ENCODE results near the gene TM6SF1.
"Not testable (repeated sequence)": the region's sequence is repeated elsewhere in the genome, so short reads cannot be mapped to it uniquely, and the experiment has no call there.

Gene TM6SF1

GRCh38 chr15:83119968-83120581 lies 12.6 kb downstream of the TM6SF1 start:
- Histone ChIP-seq H3K4me3 (ENCODE audit: low read length) (no peak overlapping the region), H3K9me3 (ENCODE audit: insufficient read depth, low read depth, low read length) (no peaks in the 10 kb centered on the region), H3K4me1 (ENCODE audit: insufficient read depth, low read length) (no peaks in the 10 kb centered on the region), H3K36me3 (ENCODE audit: insufficient read depth, low read length) (no peaks in the 10 kb centered on the region), H3K27me3 (ENCODE audit: insufficient read depth, low read length) (no peaks in the 10 kb centered on the region), H3K9ac (ENCODE audit: low read depth, low read length) (no peak overlapping the region), H3K27ac (ENCODE audit: low read depth, low read length) (no peak overlapping the region)
- 94% methylated on average over 9 of the region's 9 CpGs for WGBS

GRCh38 chr15:83123529-83123928 lies 16.1 kb downstream of the TM6SF1 start:
- WGBS: no CpG with 5 or more reads among the region's 1 CpG
- no peaks in the 10 kb centered on the region for H3K27me3 ChIP-seq (ENCODE audit: insufficient read depth, low read length)
- H3K9ac ChIP-seq (ENCODE audit: low read depth, low read length): no peak overlapping the region
- H3K27ac ChIP-seq (ENCODE audit: low read depth, low read length): no peak overlapping the region
- no peaks in the 10 kb centered on the region for H3K9me3 ChIP-seq (ENCODE audit: insufficient read depth, low read depth, low read length)
- H3K4me1 ChIP-seq (ENCODE audit: insufficient read depth, low read length): no peaks in the 10 kb centered on the region
- no peak overlapping the region for H3K4me3 ChIP-seq (ENCODE audit: low read length)
- no peaks in the 10 kb centered on the region for H3K36me3 ChIP-seq (ENCODE audit: insufficient read depth, low read length)

GRCh38 chr15:83127547-83128150 lies 20.2 kb downstream of the TM6SF1 start:
- no peaks in the 10 kb centered on the region for H3K4me1 ChIP-seq (ENCODE audit: insufficient read depth, low read length)
- no peaks in the 10 kb centered on the region for H3K9me3 ChIP-seq (ENCODE audit: insufficient read depth, low read depth, low read length)
- no peak overlapping the region for H3K4me3 ChIP-seq (ENCODE audit: low read length)
- H3K36me3 ChIP-seq (ENCODE audit: insufficient read depth, low read length): 0 out of 2 replicates have a peak, but pooled peaks cover 6% of the 10 kb centered on the region
- no peak overlapping the region for H3K27ac ChIP-seq (ENCODE audit: low read depth, low read length)
- H3K27me3 ChIP-seq (ENCODE audit: insufficient read depth, low read length): no peaks in the 10 kb centered on the region
- 91% methylated on average over 3 of the region's 3 CpGs for WGBS
- no peak overlapping the region for H3K9ac ChIP-seq (ENCODE audit: low read depth, low read length)

DNA sequence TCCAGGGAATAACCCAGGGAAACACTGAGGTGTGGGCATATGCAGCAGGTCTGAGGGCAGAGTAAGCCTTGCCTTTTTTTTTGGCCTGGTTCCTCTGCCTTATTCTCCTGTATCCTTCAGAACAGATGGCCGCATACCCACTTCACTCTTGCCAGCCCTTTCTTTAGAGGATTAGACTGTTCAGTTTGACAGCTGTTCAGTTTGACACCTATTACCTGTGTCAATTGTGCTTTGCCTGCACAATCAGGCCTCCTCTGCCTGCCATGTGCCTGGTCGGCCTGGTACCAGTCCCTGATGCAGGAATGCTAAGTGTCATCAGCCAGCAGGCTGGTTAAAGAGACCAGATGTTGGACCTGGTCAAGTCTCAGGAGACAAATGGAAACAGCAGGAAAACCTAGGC lies 22.3 kb downstream of the TM6SF1 start:
- peaks cover 11% of the 10 kb centered on the region for H3K36me3 ChIP-seq (ENCODE audit: insufficient read depth, low read length)
- H3K4me1 ChIP-seq (ENCODE audit: insufficient read depth, low read length): no peaks in the 10 kb centered on the region
- no peaks in the 10 kb centered on the region for H3K9me3 ChIP-seq (ENCODE audit: insufficient read depth, low read depth, low read length)
- no peak overlapping the region for H3K27ac ChIP-seq (ENCODE audit: low read depth, low read length)
- no peaks in the 10 kb centered on the region for H3K27me3 ChIP-seq (ENCODE audit: insufficient read depth, low read length)
- no peak overlapping the region for H3K9ac ChIP-seq (ENCODE audit: low read depth, low read length)
- 92% methylated on average over 2 of the region's 2 CpGs for WGBS
- H3K4me3 ChIP-seq (ENCODE audit: low read length): no peak overlapping the region

GRCh38 chr15:83132861-83133523 lies 25.5 kb downstream of the TM6SF1 start:
- Histone ChIP-seq H3K4me3 (ENCODE audit: low read length) (no peak overlapping the region), H3K36me3 (ENCODE audit: insufficient read depth, low read length) (peaks cover 40% of the 10 kb centered on the region), H3K9me3 (ENCODE audit: insufficient read depth, low read depth, low read length) (no peaks in the 10 kb centered on the region), H3K27me3 (ENCODE audit: insufficient read depth, low read length) (no peaks in the 10 kb centered on the region), H3K27ac (ENCODE audit: low read depth, low read length) (no peak overlapping the region), H3K4me1 (ENCODE audit: insufficient read depth, low read length) (no peaks in the 10 kb centered on the region), H3K9ac (ENCODE audit: low read depth, low read length) (no peak overlapping the region)
- WGBS: 93% methylated on average over 4 of the region's 4 CpGs

- not testable (repeated sequence) for H3K27me3 ChIP-seq (ENCODE audit: insufficient read depth, low read length); H3K4me1 ChIP-seq (ENCODE audit: insufficient read depth, low read length); H3K27ac ChIP-seq (ENCODE audit: low read depth, low read length); H3K9ac ChIP-seq (ENCODE audit: low read depth, low read length); H3K4me3 ChIP-seq (ENCODE audit: low read length); H3K9me3 ChIP-seq (ENCODE audit: insufficient read depth, low read depth, low read length)
- H3K36me3 ChIP-seq (ENCODE audit: insufficient read depth, low read length): peaks cover 94% of the 10 kb centered on the region
- 98% methylated on average over 3 of the region's 3 CpGs for WGBS
Measured at GRCh38 chr15:83142151-83142550, 34.7 kb downstream of the TM6SF1 start.

- Histone ChIP-seq H3K36me3 (ENCODE audit: insufficient read depth, low read length) (peaks cover 92% of the 10 kb centered on the region), H3K27ac (ENCODE audit: low read depth, low read length) (no peak overlapping the region), H3K4me3 (ENCODE audit: low read length) (no peak overlapping the region), H3K4me1 (ENCODE audit: insufficient read depth, low read length) (no peaks in the 10 kb centered on the region; the same call in 1 of the 2 replicates), H3K27me3 (ENCODE audit: insufficient read depth, low read length) (no peaks in the 10 kb centered on the region), H3K9me3 (ENCODE audit: insufficient read depth, low read depth, low read length) (no peaks in the 10 kb centered on the region), H3K9ac (ENCODE audit: low read depth, low read length) (no peak overlapping the region)
- 86% methylated on average over 3 of the region's 3 CpGs for WGBS
Measured at GRCh38 chr15:83144771-83145170, 37.3 kb downstream of the TM6SF1 start.

DNA sequence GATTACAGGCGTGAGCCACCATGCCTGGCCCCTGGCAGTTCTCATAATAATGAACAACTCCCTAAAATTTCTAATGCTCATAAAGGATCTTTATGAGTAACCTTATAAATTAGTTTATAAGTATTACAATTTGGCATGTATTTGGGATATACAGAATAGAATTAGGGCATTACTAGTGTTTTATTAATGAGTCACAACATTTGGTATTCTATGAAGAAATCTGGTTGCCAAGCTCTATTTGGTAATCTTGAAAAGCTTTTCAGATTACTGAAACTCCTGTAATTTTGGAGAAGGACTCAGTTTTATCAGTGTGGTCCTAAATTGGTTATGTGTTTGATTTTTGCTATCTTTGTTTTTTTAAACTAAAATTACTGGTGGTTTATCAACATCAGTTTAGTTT lies 45.8 kb downstream of the TM6SF1 start:
- no peaks in the 10 kb centered on the region for H3K27me3 ChIP-seq (ENCODE audit: insufficient read depth, low read length)
- H3K4me3 ChIP-seq (ENCODE audit: low read length): no peak overlapping the region
- H3K9ac ChIP-seq (ENCODE audit: low read depth, low read length): no peak overlapping the region
- no peak overlapping the region for H3K27ac ChIP-seq (ENCODE audit: low read depth, low read length)
- no peaks in the 10 kb centered on the region for H3K9me3 ChIP-seq (ENCODE audit: insufficient read depth, low read depth, low read length)
- H3K4me1 ChIP-seq (ENCODE audit: insufficient read depth, low read length): peaks cover 3% of the 10 kb centered on the region; the same call in 1 of the 2 replicates
- peaks cover 88% of the 10 kb centered on the region for H3K36me3 ChIP-seq (ENCODE audit: insufficient read depth, low read length)
- WGBS: 100% methylated on average over 1 of the region's 1 CpG

GRCh38 chr15:83155942-83156341 lies 48.5 kb downstream of the TM6SF1 start:
- Histone ChIP-seq H3K4me3 (ENCODE audit: low read length) (no peak overlapping the region), H3K27ac (ENCODE audit: low read depth, low read length) (no peak overlapping the region), H3K36me3 (ENCODE audit: insufficient read depth, low read length) (peaks cover 85% of the 10 kb centered on the region), H3K27me3 (ENCODE audit: insufficient read depth, low read length) (no peaks in the 10 kb centered on the region), H3K4me1 (ENCODE audit: insufficient read depth, low read length) (peaks cover 3% of the 10 kb centered on the region; the same call in 1 of the 2 replicates), H3K9ac (ENCODE audit: low read depth, low read length) (no peak overlapping the region), H3K9me3 (ENCODE audit: insufficient read depth, low read depth, low read length) (no peaks in the 10 kb centered on the region)
- WGBS: 55% methylated on average over 1 of the region's 1 CpG

DNA sequence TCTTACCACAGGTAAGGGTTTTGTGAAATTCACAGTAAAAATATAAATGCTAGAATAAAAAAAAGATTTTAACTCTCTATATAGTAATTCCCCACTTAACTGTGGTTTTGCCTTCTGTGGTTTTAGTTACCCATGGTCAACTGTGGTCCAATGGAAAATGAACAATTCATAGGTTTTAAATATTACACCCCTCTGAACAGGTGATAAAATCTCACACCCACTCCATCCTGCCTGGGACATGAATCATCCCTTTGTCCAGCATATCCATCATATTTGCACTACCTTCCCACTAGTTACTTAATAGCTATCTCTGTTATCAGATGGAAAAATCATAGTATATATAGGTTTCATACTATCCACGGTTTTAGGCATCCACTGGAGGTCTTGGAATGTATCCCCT lies 50.9 kb downstream of the TM6SF1 start:
- peaks cover 94% of the 10 kb centered on the region for H3K36me3 ChIP-seq (ENCODE audit: insufficient read depth, low read length)
- no peaks in the 10 kb centered on the region for H3K27me3 ChIP-seq (ENCODE audit: insufficient read depth, low read length)
- peaks cover 3% of the 10 kb centered on the region; the same call in 1 of the 2 replicates for H3K4me1 ChIP-seq (ENCODE audit: insufficient read depth, low read length)
- no peak overlapping the region for H3K4me3 ChIP-seq (ENCODE audit: low read length)
- no peak overlapping the region for H3K27ac ChIP-seq (ENCODE audit: low read depth, low read length)
- no peaks in the 10 kb centered on the region for H3K9me3 ChIP-seq (ENCODE audit: insufficient read depth, low read depth, low read length)
- WGBS: no CpG with 5 or more reads among the region's 1 CpG
- no peak overlapping the region for H3K9ac ChIP-seq (ENCODE audit: low read depth, low read length)

- H3K27me3 ChIP-seq (ENCODE audit: insufficient read depth, low read length): no peaks in the 10 kb centered on the region
- WGBS: 93% methylated on average over 3 of the region's 3 CpGs
- no peak overlapping the region for H3K9ac ChIP-seq (ENCODE audit: low read depth, low read length)
- no peak overlapping the region for H3K27ac ChIP-seq (ENCODE audit: low read depth, low read length)
- H3K4me3 ChIP-seq (ENCODE audit: low read length): no peak overlapping the region
- H3K36me3 ChIP-seq (ENCODE audit: insufficient read depth, low read length): peaks cover 78% of the 10 kb centered on the region
- no peaks in the 10 kb centered on the region for H3K9me3 ChIP-seq (ENCODE audit: insufficient read depth, low read depth, low read length)
- H3K4me1 ChIP-seq (ENCODE audit: insufficient read depth, low read length): peaks cover 3% of the 10 kb centered on the region; the same call in 1 of the 2 replicates
Measured at GRCh38 chr15:83160741-83161140, 53.3 kb downstream of the TM6SF1 start.
